ENCODE data around the gene CYP26A1. TPM values are rescaled to one million over a fixed set of nuclear protein-coding genes. Genes with fewer than 3 reads are reported as not detected.

CYP26A1 gene
- total RNA-seq, 1 experiment from 2014 or later: not detected

DNA sequence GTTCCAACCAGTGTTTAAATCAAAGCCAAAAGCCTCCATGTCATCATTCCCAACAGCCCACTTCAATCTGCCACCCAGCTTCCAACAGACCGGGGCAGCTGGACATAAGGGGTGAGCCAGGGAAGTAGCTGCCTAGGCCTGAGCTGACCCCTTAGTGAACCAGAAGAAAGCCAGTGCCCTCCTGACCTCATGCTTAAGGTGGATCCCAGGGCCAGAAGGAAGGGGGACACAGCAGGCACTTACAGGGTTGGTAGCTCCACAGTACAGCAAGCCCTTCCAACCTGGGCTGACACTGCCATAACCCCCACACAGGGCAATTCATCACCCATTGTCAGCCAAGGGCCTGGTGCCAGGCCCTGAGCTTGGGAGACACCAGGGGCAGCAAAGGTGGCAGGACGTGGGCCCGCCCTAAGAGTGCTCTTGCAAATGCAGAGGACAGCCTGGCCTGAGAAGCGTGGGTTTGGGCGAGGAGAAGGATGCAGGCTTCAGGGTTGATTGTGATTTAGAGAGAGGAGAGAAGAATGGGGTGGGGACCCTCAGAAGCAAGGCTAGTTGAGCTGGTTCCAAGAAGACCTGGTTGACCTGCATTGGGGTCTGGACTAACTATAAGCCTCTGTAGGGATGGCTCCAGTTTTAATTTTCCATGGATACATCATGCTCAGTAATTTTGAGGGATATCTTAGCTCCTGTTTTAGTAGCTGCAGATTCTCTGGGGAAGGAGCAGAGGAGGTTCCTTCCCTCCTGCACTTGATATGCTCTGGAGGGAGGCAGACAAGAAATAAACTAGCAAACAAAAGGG is 3.1 kb upstream of the CYP26A1 start:
- no peak for TF ChIP-seq EZH2 (IDR thresholded peaks at IDR 0.05; ENCODE audit: borderline replicate concordance, low read depth, low read length, poor library complexity, severe bottlenecking)
- TF ChIP-seq, protein P1, sequence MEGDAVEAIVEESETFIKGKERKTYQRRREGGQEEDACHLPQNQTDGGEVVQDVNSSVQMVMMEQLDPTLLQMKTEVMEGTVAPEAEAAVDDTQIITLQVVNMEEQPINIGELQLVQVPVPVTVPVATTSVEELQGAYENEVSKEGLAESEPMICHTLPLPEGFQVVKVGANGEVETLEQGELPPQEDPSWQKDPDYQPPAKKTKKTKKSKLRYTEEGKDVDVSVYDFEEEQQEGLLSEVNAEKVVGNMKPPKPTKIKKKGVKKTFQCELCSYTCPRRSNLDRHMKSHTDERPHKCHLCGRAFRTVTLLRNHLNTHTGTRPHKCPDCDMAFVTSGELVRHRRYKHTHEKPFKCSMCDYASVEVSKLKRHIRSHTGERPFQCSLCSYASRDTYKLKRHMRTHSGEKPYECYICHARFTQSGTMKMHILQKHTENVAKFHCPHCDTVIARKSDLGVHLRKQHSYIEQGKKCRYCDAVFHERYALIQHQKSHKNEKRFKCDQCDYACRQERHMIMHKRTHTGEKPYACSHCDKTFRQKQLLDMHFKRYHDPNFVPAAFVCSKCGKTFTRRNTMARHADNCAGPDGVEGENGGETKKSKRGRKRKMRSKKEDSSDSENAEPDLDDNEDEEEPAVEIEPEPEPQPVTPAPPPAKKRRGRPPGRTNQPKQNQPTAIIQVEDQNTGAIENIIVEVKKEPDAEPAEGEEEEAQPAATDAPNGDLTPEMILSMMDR (conservative IDR thresholded peaks at IDR 0.05; ENCODE audit: low read depth, low read length): no peak
- POLR2A ChIA-PET (ENCODE audit: low non-redundant PET): no interaction called here
- H3K4me3 ChIP-seq (ENCODE audit: low read depth, low read length, poor library complexity, severe bottlenecking): no peak overlapping the region

DNA sequence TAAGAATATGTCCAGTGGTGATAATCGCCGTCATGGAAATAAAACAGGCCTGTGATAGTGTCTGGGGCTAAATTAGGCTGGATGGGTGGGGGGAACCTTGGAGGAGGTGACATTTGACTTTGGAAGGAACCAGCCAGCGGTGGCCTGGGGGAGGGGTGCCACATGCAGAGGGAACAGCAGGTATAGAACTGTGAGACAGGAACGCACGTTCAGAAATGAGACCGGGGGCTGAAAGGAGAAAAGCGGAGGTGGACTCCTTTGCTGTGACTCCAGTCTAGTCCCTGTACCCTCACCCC is 2.6 kb upstream of the CYP26A1 start:
- Histone ChIP-seq H3K27ac (ENCODE audit: low read depth, low read length, poor library complexity, severe bottlenecking) (no peak overlapping the region), H3K4me3 (ENCODE audit: low read depth, low read length, poor library complexity, severe bottlenecking) (no peak overlapping the region), H3K27me3 (replicated peaks; ENCODE audit: insufficient read depth, low read depth, low read length, poor library complexity) (peaks cover 97% of the 10 kb centered on the region), H3K36me3 (ENCODE audit: insufficient read depth, low read length, poor library complexity, severe bottlenecking) (no peaks in the 10 kb centered on the region), H3K4me1 (ENCODE audit: insufficient read depth, low read length, poor library complexity, severe bottlenecking) (peaks cover 25% of the 10 kb centered on the region), H3K9me3 (ENCODE audit: low read depth, low read length, poor library complexity, severe bottlenecking) (no peaks in the 10 kb centered on the region)
- intact Hi-C loops (cut with micrococcal nuclease; ENCODE audit: unreplicated experiment): loop anchor here (5.0 kb wide), 1 partner anchor 179 kb away; no protein-coding TSS in a partner anchor
- no peak for DNase-seq (ENCODE audit: low spot score)
- BruUV-seq (replicated peaks): no TSS peak
- ChIA-PET CTCF (no interaction called here), POLR2A (ENCODE audit: low non-redundant PET) (no interaction called here)
- TF ChIP-seq, protein P1 (conservative IDR thresholded peaks at IDR 0.05; ENCODE audit: low read depth, low read length): no peak
- no peak for TF ChIP-seq EZH2 (IDR thresholded peaks at IDR 0.05; ENCODE audit: borderline replicate concordance, low read depth, low read length, poor library complexity, severe bottlenecking)

More for the DNA sequence above, 3.1 kb upstream of the CYP26A1 start:
- intact Hi-C loops (cut with micrococcal nuclease; ENCODE audit: unreplicated experiment): loop anchor here (5.0 kb wide), 1 partner anchor 178 kb away; no protein-coding TSS in a partner anchor
- no TSS peak for BruUV-seq (replicated peaks)
- no peaks in the 10 kb centered on the region for H3K9me3 ChIP-seq (ENCODE audit: low read depth, low read length, poor library complexity, severe bottlenecking)
- peaks cover 97% of the 10 kb centered on the region for H3K27me3 ChIP-seq (replicated peaks; ENCODE audit: insufficient read depth, low read depth, low read length, poor library complexity)
- DNase-seq (ENCODE audit: low spot score): no peak
- H3K4me1 ChIP-seq (ENCODE audit: insufficient read depth, low read length, poor library complexity, severe bottlenecking): peaks cover 25% of the 10 kb centered on the region
- no peaks in the 10 kb centered on the region for H3K36me3 ChIP-seq (ENCODE audit: insufficient read depth, low read length, poor library complexity, severe bottlenecking)
- CTCF ChIA-PET: no interaction called here
- no peak overlapping the region for H3K27ac ChIP-seq (ENCODE audit: low read depth, low read length, poor library complexity, severe bottlenecking)

DNA sequence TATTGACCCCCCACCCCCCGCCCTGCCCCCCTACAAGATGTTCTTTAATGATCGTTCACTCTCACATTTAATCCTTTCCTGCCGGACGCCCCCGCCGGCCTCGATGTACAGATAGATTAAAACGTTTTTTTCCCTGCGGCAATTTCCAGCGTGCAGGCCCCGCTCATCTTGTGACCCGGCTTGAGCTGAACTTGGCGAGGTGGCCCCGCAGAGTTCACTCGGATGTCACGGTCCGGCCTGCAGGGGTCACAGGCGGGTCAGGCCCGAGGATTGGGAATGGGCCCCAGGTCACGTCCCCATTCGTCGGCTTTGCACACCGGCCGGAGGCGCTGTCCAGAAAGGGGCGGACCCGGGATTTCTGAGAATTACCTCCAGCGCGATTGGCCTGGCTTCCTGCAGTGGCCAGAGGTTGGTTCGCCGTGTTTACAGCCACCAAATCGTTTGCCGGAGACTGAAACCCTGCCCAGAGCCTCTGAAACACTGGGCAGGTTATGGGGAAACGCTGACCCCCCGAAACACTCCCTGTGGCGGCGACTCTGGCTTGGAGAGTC is 1.9 kb upstream of the CYP26A1 start:
- no peaks in the 10 kb centered on the region for H3K9me3 ChIP-seq (ENCODE audit: low read depth, low read length, poor library complexity, severe bottlenecking)
- CTCF ChIA-PET: no interaction called here
- peak overlapping the region; percentile 1 for H3K4me3 ChIP-seq (ENCODE audit: low read depth, low read length, poor library complexity, severe bottlenecking)
- TF ChIP-seq, protein P1 (conservative IDR thresholded peaks at IDR 0.05; ENCODE audit: low read depth, low read length): no peak
- DNase-seq (ENCODE audit: low spot score): no peak
- peaks cover 25% of the 10 kb centered on the region for H3K4me1 ChIP-seq (ENCODE audit: insufficient read depth, low read length, poor library complexity, severe bottlenecking)
- peaks cover 97% of the 10 kb centered on the region for H3K27me3 ChIP-seq (replicated peaks; ENCODE audit: insufficient read depth, low read depth, low read length, poor library complexity)
- no peaks in the 10 kb centered on the region for H3K36me3 ChIP-seq (ENCODE audit: insufficient read depth, low read length, poor library complexity, severe bottlenecking)
- no peak overlapping the region for H3K27ac ChIP-seq (ENCODE audit: low read depth, low read length, poor library complexity, severe bottlenecking)
- intact Hi-C loops (cut with micrococcal nuclease; ENCODE audit: unreplicated experiment): loop anchor here (5.0 kb wide), 1 partner anchor 179 kb away; no protein-coding TSS in a partner anchor
- POLR2A ChIA-PET (ENCODE audit: low non-redundant PET): no interaction called here
- BruUV-seq (replicated peaks): no TSS peak
